Panc1 (cell line): ENCODE data around the gene FN1. TPM values are rescaled to one million over a fixed set of nuclear protein-coding genes. Genes with fewer than 3 reads are reported as not detected.
"Not testable (repeated sequence)": the region's sequence is repeated elsewhere in the genome, so short reads cannot be mapped to it uniquely, and the experiment has no call there.

ENCODE experiments used
- ATAC-seq: fragments of 200-7000 bp; cut with Tn5 transposase; 2 replicates; pipeline ENCODE4 v1.9.1; 2020; ENCODE audit warnings: mild to moderate bottlenecking, moderate library complexity
- BruUV-seq: library from RNA; stranded (reverse); fragments of 400-500 nt; replicated peaks from 2 replicates; lab custom pipeline; 2021; lab: Mats Ljungman, UMichigan
- CTCF ChIA-PET: fragments of 300-600 bp; sonication (Branson Sonifier 250); formaldehyde crosslinking; loops from one replicate; lab custom pipeline; 2022; ENCODE audit warnings: antibody characterized with exemption; lab: Charles Lee
- POLR2A ChIA-PET: fragments of 300-600 bp; sonication (Branson Sonifier 250); formaldehyde crosslinking; loops from one replicate; lab custom pipeline; 2022; ENCODE audit warnings: antibody characterized with exemption; lab: Charles Lee
- DNase-seq: peaks from one replicate; pipeline ENCODE4 v3.0.0-alpha.2; 2010; ENCODE audit warnings: low read depth, low spot score
- H3K27ac ChIP-seq: 2 replicates; pipeline ENCODE4 v1.5.1; 2011; ENCODE audit warnings: mild to moderate bottlenecking, low read length, inconsistent platforms
- H3K27me3 ChIP-seq: fragments of 200-500 bp; sonication (Bioruptor generic); 2 replicates; pipeline ENCODE4 v1.6.0; 2014; ENCODE audit warnings: low read length, inconsistent platforms; ENCODE audit not compliant: control insufficient read depth, insufficient read depth
- H3K36me3 ChIP-seq: fragments of 200-500 bp; sonication (Bioruptor generic); 2 replicates; pipeline ENCODE4 v1.5.1; 2014; ENCODE audit warnings: inconsistent platforms, mild to moderate bottlenecking, low read length, moderate library complexity; ENCODE audit not compliant: control insufficient read depth, insufficient read depth
- H3K4me1 ChIP-seq: 2 replicates; pipeline ENCODE4 v1.5.1; 2011; ENCODE audit warnings: inconsistent platforms, mild to moderate bottlenecking, low read length, moderate library complexity; ENCODE audit not compliant: control insufficient read depth, insufficient read depth
- H3K4me3 ChIP-seq, 2 experiments: 2 replicates each; pipeline ENCODE4 v1.5.1; 2011 to 2012; ENCODE audit warnings: low read depth in 2 of 2, low read length in 2 of 2, mild to moderate bottlenecking in 2 of 2, inconsistent platforms in 1 of 2, moderate library complexity in 1 of 2
- H3K9me3 ChIP-seq: fragments of 200-500 bp; sonication (Bioruptor generic); 2 replicates; pipeline ENCODE4 v1.5.1; 2014; ENCODE audit warnings: low read depth, mild to moderate bottlenecking, inconsistent platforms, low read length, moderate library complexity; ENCODE audit not compliant: control insufficient read depth, insufficient read depth
- CTCF ChIP-seq: fragments of 450-650 bp; IDR thresholded peaks from 2 replicates; pipeline ENCODE4 v1.5.1; 2017; ENCODE audit warnings: mild to moderate bottlenecking
- POLR2AphosphoS5 ChIP-seq: IDR thresholded peaks from 2 replicates; pipeline ENCODE4 v1.6.1; 2012; ENCODE audit warnings: mild to moderate bottlenecking, low read depth, low read length, moderate library complexity
- REST ChIP-seq, 2 experiments: IDR thresholded peaks; 2 replicates each; pipeline ENCODE4 v1.6.1; 2011 to 2012; ENCODE audit warnings: low read depth in 2 of 2, control low read depth in 1 of 2, low read length in 1 of 2, mild to moderate bottlenecking in 1 of 2, moderate library complexity in 1 of 2; ENCODE audit not compliant: insufficient read depth in 1 of 2
- SIN3A ChIP-seq: IDR thresholded peaks from 2 replicates; pipeline ENCODE4 v1.6.1; 2012; ENCODE audit warnings: low read depth, mild to moderate bottlenecking, low read length, moderate library complexity, borderline replicate concordance; ENCODE audit not compliant: insufficient read depth
- TCF7L2 ChIP-seq: IDR thresholded peaks from 2 replicates; pipeline ENCODE4 v1.6.1; 2011; ENCODE audit warnings: mild to moderate bottlenecking, low read depth, low read length, inconsistent platforms
- in situ Hi-C: cut with HindIII; loops from 2 replicates; pipeline ENCODE4 v1.10.0; 2016; ENCODE audit warnings: low sequenced_read_pairs, low pct_unique_long_range_greater_than_20kb
- intact Hi-C: fragments of 100-400 bp; cut with micrococcal nuclease; formaldehyde crosslinking; loops from one replicate; pipeline ENCODE4 v1.10.0; 2022; ENCODE audit not compliant: unreplicated experiment
- total RNA-seq: library from RNA; stranded (reverse); gene quantifications from one replicate; pipeline ENCODE4 v1.2.1, GENCODE V29; 2021; ENCODE audit not compliant: unreplicated experiment

The FN1 gene
- total RNA-seq, 1 experiment from 2014 or later: 4.2 TPM

GRCh38 chr2:215411941-215412743, 23.7 kb downstream of the FN1 start:
- Histone ChIP-seq H3K27ac (no peak overlapping the region), H3K27me3 (peaks cover 5% of the 10 kb centered on the region; the same call in 1 of the 2 replicates), H3K4me1 (no peaks in the 10 kb centered on the region), H3K36me3 (no peaks in the 10 kb centered on the region), H3K9me3 (no peaks in the 10 kb centered on the region), H3K4me3 (no peak overlapping the region)
- TF ChIP-seq SIN3A (no peak), REST (IDR thresholded peaks at IDR 0.05; ENCODE audit: insufficient read depth in 1 of 2, low read depth in 2 of 2, low read length in 1 of 2) (no peak), POLR2AphosphoS5 (no peak), TCF7L2 (no peak), CTCF (no peak)
- ATAC-seq: no peak
- no TSS peak for BruUV-seq
- in situ Hi-C loops (no loop called here), intact Hi-C loops (no loop called here)
- no peak for DNase-seq
- ChIA-PET POLR2A (no interaction called here), CTCF (no interaction called here)

GRCh38 chr2:215410932-215411285, 25.0 kb downstream of the FN1 start:
- ATAC-seq (no peak), DNase-seq (no peak)
- no peaks in the 10 kb centered on the region for H3K36me3 ChIP-seq
- intact Hi-C loops: no loop called here
- H3K9me3 ChIP-seq: no peaks in the 10 kb centered on the region
- in situ Hi-C loops: no loop called here
- ChIA-PET CTCF (no interaction called here), POLR2A (no interaction called here)
- H3K27ac ChIP-seq: no peak overlapping the region
- TF ChIP-seq CTCF (no peak), POLR2AphosphoS5 (no peak), SIN3A (no peak), TCF7L2 (no peak), REST (IDR thresholded peaks at IDR 0.05; ENCODE audit: insufficient read depth in 1 of 2, low read depth in 2 of 2, low read length in 1 of 2) (no peak)
- H3K4me1 ChIP-seq: no peaks in the 10 kb centered on the region
- no peak overlapping the region for H3K4me3 ChIP-seq
- H3K27me3 ChIP-seq: 0 out of 2 replicates have a peak, but pooled peaks cover 2% of the 10 kb centered on the region
- BruUV-seq: no TSS peak

- H3K36me3 ChIP-seq, H3K27me3 ChIP-seq, H3K4me3 ChIP-seq, intact Hi-C loops, in situ Hi-C loops, CTCF ChIA-PET, ATAC-seq, BruUV-seq, H3K9me3 ChIP-seq, DNase-seq, H3K27ac ChIP-seq, H3K4me1 ChIP-seq, POLR2A ChIA-PET: not testable (repeated sequence)
Observed at GRCh38 chr2:215410181-215410931, 25.5 kb downstream of the FN1 start.
